Brain pericyte (primary cell): ENCODE results near the gene TRPV4.

ENCODE experiments used
- DNase-seq: peaks from one replicate; pipeline ENCODE4 v3.0.0-alpha.2; 2012; ENCODE audit warnings: low read depth, low spot score

TRPV4 gene

GRCh38 chr12:109740694-109741245, 92.4 kb downstream of the TRPV4 start:
- no peak for DNase-seq

GRCh38 chr12:109739747-109740693, 93.2 kb downstream of the TRPV4 start:
- no peak for DNase-seq

- DNase-seq: no peak
Measured at GRCh38 chr12:109738878-109739665, 94.1 kb downstream of the TRPV4 start.

- DNase-seq: no peak
Measured at GRCh38 chr12:109738209-109738608, 95.0 kb downstream of the TRPV4 start.

GRCh38 chr12:109737631-109738030, 95.6 kb downstream of the TRPV4 start:
- no peak for DNase-seq

GRCh38 chr12:109737126-109737525, 96.1 kb downstream of the TRPV4 start:
- no peak for DNase-seq

GRCh38 chr12:109736552-109737108, 96.6 kb downstream of the TRPV4 start:
- DNase-seq: no peak

GRCh38 chr12:109735825-109736551, 97.2 kb downstream of the TRPV4 start:
- no peak for DNase-seq

GRCh38 chr12:109735051-109735521, 98.1 kb downstream of the TRPV4 start:
- no peak for DNase-seq

GRCh38 chr12:109734219-109735000, 98.8 kb downstream of the TRPV4 start:
- no peak for DNase-seq
